Stimulated activated CD4-positive, alpha-beta T cell treated with anti-CD3 and anti-CD28 coated beads, TNF-alpha, amount 100 ng/mL, for 1 hour (primary cell): ENCODE results near the gene THBS2.

Source experiments
- DNase-seq, 3 donors: peaks; one replicate each; pipeline ENCODE4 v3.0.0-alpha.2; 2020; ENCODE audit warnings: low read depth in 3 of 3, low spot score in 1 of 3

Gene THBS2

GRCh38 chr6:169168302-169168630, 85.4 kb downstream of the THBS2 start:
- DNase-seq = no peak

DNA sequence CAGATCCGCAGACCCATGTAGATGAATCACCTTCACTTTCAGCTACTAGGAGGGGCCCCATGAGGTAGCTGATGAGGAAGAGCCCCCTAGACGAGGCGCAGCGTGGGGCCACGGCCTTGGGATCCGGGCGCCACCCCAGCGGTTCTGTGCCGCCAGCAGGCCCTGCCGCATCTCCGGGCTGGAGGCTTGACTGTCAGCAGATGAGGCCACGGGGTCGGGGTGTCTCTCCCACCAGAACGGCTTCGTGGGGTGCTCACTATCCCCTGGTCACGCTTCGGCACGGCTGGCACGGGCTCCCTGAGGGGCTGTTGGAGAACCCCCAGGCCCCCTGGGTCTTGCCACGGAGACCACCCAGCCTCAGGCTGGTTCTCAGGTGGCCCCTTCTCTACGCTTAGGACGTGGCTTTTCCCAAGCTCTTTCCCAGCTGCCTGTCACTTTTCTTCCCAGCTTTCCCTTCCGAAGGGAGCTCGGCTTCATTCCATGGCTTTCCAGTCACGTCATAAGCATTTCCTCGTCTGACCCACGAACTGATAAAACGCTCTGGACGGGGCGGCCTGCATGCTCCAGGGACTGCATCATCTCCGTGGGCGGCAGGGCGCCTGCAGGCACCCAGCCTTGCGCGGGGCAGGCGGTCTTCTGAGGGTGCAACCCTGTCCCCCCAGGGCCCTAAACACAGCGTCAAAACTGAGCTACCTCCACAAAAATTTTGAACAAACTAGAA, 85.9 kb downstream of the THBS2 start:
- no peak for DNase-seq

- DNase-seq = no peak
Measured at GRCh38 chr6:169166896-169167580, 86.6 kb downstream of the THBS2 start.
